K562 (cell line): ENCODE data around the gene TMCO4. TPM values are rescaled to one million over a fixed set of nuclear protein-coding genes. Genes with fewer than 3 reads are reported as not detected.

Source experiments
- ATAC-seq: fragments of 200-7000 bp; cut with Tn5 transposase; 3 replicates; pipeline ENCODE4 v1.9.1; 2020; ENCODE audit warnings: moderate library complexity
- BruUV-seq: library from RNA; stranded (reverse); fragments of 400-500 nt; replicated peaks from 2 replicates; lab custom pipeline; 2021; lab: Mats Ljungman, UMichigan
- CTCF ChIA-PET: fragments of 300-600 bp; formaldehyde crosslinking; extraction: SDS; loops from one replicate; lab custom pipeline; 2021; ENCODE audit warnings: low intra/inter-chr PET ratio; lab: Yijun Ruan, JAX
- POLR2A ChIA-PET: fragments of 300-600, 350-650 bp; sonication (Branson Sonifier 250); formaldehyde crosslinking; extraction: SDS; loops from one replicate; lab custom pipeline; 2021; ENCODE audit warnings: antibody characterized with exemption, inconsistent platforms; lab: Yijun Ruan, JAX
- DNase-seq, 4 experiments: peaks; one replicate each; pipeline versions ENCODE4 v3.0.0 to v3.0.0-alpha.2; 2011 to 2018; ENCODE audit warnings: low spot score in 3 of 4, mixed read lengths in 3 of 4; ENCODE audit errors: extremely low read depth in 1 of 4
- FAIRE-seq: peaks from 2 replicates; lab custom pipeline; 2011; peaks lifted over from hg19 to GRCh38; lab: Jason Lieb, UNC
- H2AFZ ChIP-seq: 2 replicates; pipeline ENCODE4 v1.6.0; 2011; ENCODE audit warnings: low read depth, low read length, control low read depth, inconsistent platforms
- H3K27ac ChIP-seq: fragments of 200-600 bp; 3 replicates; pipeline ENCODE4 v1.8.0; 2011; ENCODE audit warnings: low read depth, mild to moderate bottlenecking, control low read depth, inconsistent platforms, low read length, moderate library complexity, mixed read lengths; ENCODE audit errors: extremely low read depth
- H3K27me3 ChIP-seq, 2 experiments: fragments of 300-600 bp in 1 of 2; 2 replicates in 1 of 2; 3 replicates in 1 of 2; pipeline versions ENCODE4 v1.6.0 to v1.8.0; 2011; ENCODE audit warnings: inconsistent platforms in 2 of 2, low read length in 2 of 2, mild to moderate bottlenecking in 1 of 2, mixed read lengths in 1 of 2, moderate library complexity in 1 of 2; ENCODE audit not compliant: control insufficient read depth in 2 of 2, insufficient read depth in 2 of 2
- H3K36me3 ChIP-seq: fragments of 300-600 bp; 3 replicates; pipeline ENCODE4 v1.8.0; 2011; ENCODE audit warnings: mild to moderate bottlenecking, low read length, inconsistent platforms; ENCODE audit not compliant: control insufficient read depth, insufficient read depth
- H3K4me1 ChIP-seq, 2 experiments: fragments of 200-600 bp in 1 of 2; replicated peaks in 1 of 2; 2 replicates in 1 of 2; 3 replicates in 1 of 2; pipeline versions ENCODE4 v1.5.1 to v1.8.0; 2011; ENCODE audit warnings: inconsistent platforms in 2 of 2, low read length in 2 of 2, mild to moderate bottlenecking in 1 of 2, mixed read lengths in 1 of 2, moderate library complexity in 1 of 2; ENCODE audit not compliant: control insufficient read depth in 2 of 2, insufficient read depth in 2 of 2
- H3K4me2 ChIP-seq: 2 replicates; pipeline ENCODE4 v1.6.1; 2011; ENCODE audit warnings: low read length, control low read depth, inconsistent platforms, mixed read lengths; ENCODE audit not compliant: insufficient read depth
- H3K4me3 ChIP-seq: fragments of 200-600 bp; sonication (generic), shearing (Covaris generic); 2 replicates; pipeline ENCODE4 v1.5.1; 2016; ENCODE audit warnings: control low read depth, inconsistent platforms
- H3K79me2 ChIP-seq: fragments of 200-600 bp; 3 replicates; pipeline ENCODE4 v1.8.0; 2011; ENCODE audit warnings: low read length, inconsistent platforms; ENCODE audit not compliant: control insufficient read depth, insufficient read depth
- H3K9ac ChIP-seq, 2 experiments: 2 replicates each; pipeline versions ENCODE4 v1.6.0 to v1.6.1; 2011; ENCODE audit warnings: low read depth in 2 of 2, low read length in 2 of 2, control low read depth in 1 of 2, inconsistent platforms in 1 of 2, mild to moderate bottlenecking in 1 of 2, mixed read lengths in 1 of 2; ENCODE audit not compliant: insufficient read depth in 1 of 2
- H3K9me1 ChIP-seq: one replicate; pipeline ENCODE4 v1.6.0; 2011; ENCODE audit warnings: inconsistent platforms, mild to moderate bottlenecking, low read length, moderate library complexity; ENCODE audit not compliant: control insufficient read depth, insufficient read depth
- H3K9me3 ChIP-seq: replicated peaks from 2 replicates; pipeline ENCODE4 v1.5.1; 2011; ENCODE audit warnings: low read depth, low read length, inconsistent platforms; ENCODE audit not compliant: control insufficient read depth, insufficient read depth
- H4K20me1 ChIP-seq: replicated peaks from 2 replicates; pipeline ENCODE4 v1.6.1; 2011; ENCODE audit warnings: low read length, inconsistent platforms, mixed read lengths; ENCODE audit not compliant: control insufficient read depth, insufficient read depth
- ARID1B ChIP-seq: fragments of 450-650 bp; IDR thresholded peaks from 2 replicates; pipeline ENCODE4 v1.6.1; 2016; ENCODE audit warnings: antibody characterized with exemption, mild to moderate bottlenecking, inconsistent platforms
- C11orf30 ChIP-seq: fragments of 450-650 bp; IDR thresholded peaks from 2 replicates; pipeline ENCODE4 v1.6.1; 2016; ENCODE audit warnings: low read depth, mild to moderate bottlenecking
- CBFA2T2 ChIP-seq: fragments of 450-650 bp; conservative IDR thresholded peaks from 2 replicates; pipeline ENCODE4 v1.6.1; 2017; ENCODE audit warnings: mild to moderate bottlenecking
- CHD4 ChIP-seq: fragments of 200-600 bp; sonication (generic); IDR thresholded peaks from 3 replicates; pipeline ENCODE4 v1.6.1; 2012; ENCODE audit warnings: low read depth, mild to moderate bottlenecking, mixed read lengths, low read length, inconsistent platforms; ENCODE audit not compliant: insufficient read depth, insufficient replicate concordance, poor library complexity, severe bottlenecking
- CREBBP ChIP-seq: IDR thresholded peaks from one replicate; pipeline ENCODE4 v1.6.1; 2012; ENCODE audit warnings: low read depth, mild to moderate bottlenecking, control low read depth, inconsistent platforms, low read length
- GTF2F1 ChIP-seq: IDR thresholded peaks from 2 replicates; pipeline ENCODE4 v1.6.1; 2011; ENCODE audit warnings: low read depth, low read length, improper control_type of control experiment
- GTF3C2 ChIP-seq: IDR thresholded peaks from 3 replicates; pipeline ENCODE4 v1.6.1; 2011; ENCODE audit warnings: borderline replicate concordance, mild to moderate bottlenecking, moderate library complexity; ENCODE audit not compliant: insufficient read length; ENCODE audit errors: extremely low read depth
- HCFC1 ChIP-seq: IDR thresholded peaks from 2 replicates; pipeline ENCODE4 v1.6.1; 2012; ENCODE audit warnings: low read depth, low read length, improper control_type of control experiment
- HINFP ChIP-seq: fragments of 450-650 bp; conservative IDR thresholded peaks from 2 replicates; pipeline ENCODE4 v1.6.1; 2016; ENCODE audit warnings: missing genetic modification characterization, low read depth, mild to moderate bottlenecking, control low read depth, missing compliant biosample characterization
- MTA1 ChIP-seq: fragments of 450-650 bp; IDR thresholded peaks from 2 replicates; pipeline ENCODE4 v1.6.1; 2017; ENCODE audit warnings: borderline replicate concordance
- NFIX ChIP-seq: fragments of 250-450 bp; sonication (Bioruptor Pico); IDR thresholded peaks from 2 replicates; pipeline ENCODE4 v1.4.0; 2020; ENCODE audit warnings: low read depth, mild to moderate bottlenecking, moderate library complexity
- NR4A1 ChIP-seq, 2 experiments: fragments of 250-450 bp in 1 of 2; fragments of 450-650 bp in 1 of 2; sonication (Bioruptor Pico) in 1 of 2; IDR thresholded peaks; 2 replicates each; pipeline versions ENCODE4 v1.4.0 to v1.6.1; 2016 to 2020; ENCODE audit warnings: mild to moderate bottlenecking in 2 of 2, missing compliant biosample characterization in 1 of 2, missing genetic modification characterization in 1 of 2, moderate library complexity in 1 of 2
- PHF20 ChIP-seq: fragments of 450-650 bp; IDR thresholded peaks from 2 replicates; pipeline ENCODE4 v1.6.1; 2018; ENCODE audit not compliant: partially characterized antibody
- RBM22 ChIP-seq: fragments of 200-400 bp; formaldehyde crosslinking; IDR thresholded peaks from 2 replicates; pipeline ENCODE4 v1.6.1; 2018; ENCODE audit warnings: low read length, low read depth; ENCODE audit not compliant: poor library complexity, severe bottlenecking
- ZFP36 ChIP-seq: fragments of 150-350 bp; IDR thresholded peaks from 2 replicates; pipeline ENCODE4 v1.6.1; 2018; ENCODE audit warnings: low read length, low read depth; ENCODE audit not compliant: partially characterized antibody
- ZNF12 ChIP-seq: sonication (generic); formaldehyde crosslinking; IDR thresholded peaks from 2 replicates; pipeline ENCODE4 v1.4.0; 2020; ENCODE audit warnings: mild to moderate bottlenecking, missing genetic modification reagents
- ZNF512 ChIP-seq: IDR thresholded peaks from 2 replicates; pipeline ENCODE4 v1.6.1; 2016; ENCODE audit warnings: missing genetic modification characterization, missing compliant biosample characterization
- WGBS: fragments of 100-300 bp; shearing (Covaris generic); methylation state at CpG from one replicate; pipeline ENCODE4 v1.1.6; 2016; ENCODE audit warnings: low coverage, mixed read lengths; ENCODE audit not compliant: insufficient coverage; ENCODE audit errors: missing lambda C conversion rate; 5-methylcytosine and 5-hydroxymethylcytosine counted together
- in situ Hi-C: fragments of 300-500 bp; cut with MboI; formaldehyde crosslinking; loops from 4 replicates; pipeline ENCODE4 v1.15.0; 2018; ENCODE audit warnings: inconsistent platforms, mixed read lengths
- intact Hi-C: fragments of 100-400 bp; cut with micrococcal nuclease; formaldehyde crosslinking; loops from 2 replicates; pipeline ENCODE4 v1.14.2; 2022
- polyA plus RNA-seq, 8 experiments: library from polyadenylated mRNA; depleted of rRNA in 4 of 8; stranded (reverse) in 5 of 8; unstranded in 3 of 8; fragments of >200 nt; fragmentation: Nextera tagmentation in 2 of 8; fragmentation: Illumina TruSeq in 1 of 8; extraction: Ambion mirVana in 2 of 8; extraction: Trizol in 1 of 8; gene quantifications; 2 replicates each; pipeline versions ENCODE4 v1.2.1 to v1.2.3, GENCODE V29; 2011 to 2014; ENCODE audit warnings: inconsistent platforms in 1 of 8, missing spikeins in 1 of 8
- total RNA-seq, 7 experiments: library from RNA; depleted of rRNA in 6 of 7; stranded (reverse); fragments of >200 nt in 6 of 7; fragmentation: Illumina TruSeq in 2 of 7; extraction: Trizol in 2 of 7; gene quantifications; 2 replicates each; pipeline versions ENCODE4 v1.2.1 to v1.2.3, GENCODE V29; 2011 to 2021; ENCODE audit warnings: low replicate concordance in 1 of 7

TMCO4 gene
- total and polyA plus RNA-seq, 9 of the 15 experiments (the other 6 are each of a cell fraction or from before 2014, with no cell fraction given): 0.06 to 2.1 (median 1.2) TPM

GRCh38 chr1:19672237-19672636, 127.5 kb downstream of the TMCO4 start:
- no TSS peak for BruUV-seq
- Histone ChIP-seq H3K4me3 (no peak overlapping the region), H2AFZ (no peak overlapping the region), H3K36me3 (no peaks in the 10 kb centered on the region), H3K27ac (no peak overlapping the region), H3K79me2 (no peaks in the 10 kb centered on the region), H3K9me3 (no peaks in the 10 kb centered on the region), H4K20me1 (peaks cover 21% of the 10 kb centered on the region), H3K9ac (no peak overlapping the region), H3K4me2 (no peak overlapping the region), H3K4me1 (no peaks in the 10 kb centered on the region), H3K9me1 (no peaks in the 10 kb centered on the region), H3K27me3 (peaks cover 14 to 45% of the 10 kb centered on the region in 2 experiments; a peak in 4 of 5 replicates)
- ChIA-PET CTCF (no interaction called here), POLR2A (interaction anchor here (1.2 kb wide), 1 partner anchor 12 kb away, joined by 5 read pairs; no protein-coding TSS in a partner anchor)
- ATAC-seq (no peak), FAIRE-seq (no peak), DNase-seq (no peak)
- intact Hi-C loops: no loop called here
- in situ Hi-C loops: loop anchor here (25.0 kb wide), 1 partner anchor 1060 kb away; no protein-coding TSS in a partner anchor
- TF ChIP-seq ZNF12 (CRISPR knock-in tag): no peak
- TF ChIP-seq ARID1B: no peak
- TF ChIP-seq HCFC1: no peak
- TF ChIP-seq NFIX: no peak
- no peak for TF ChIP-seq RBM22
- TF ChIP-seq PHF20: no peak
- no peak for TF ChIP-seq GTF2F1
- no peak for TF ChIP-seq CHD4
- no peak for TF ChIP-seq CBFA2T2
- no peak for TF ChIP-seq NR4A1 (CRISPR knock-in tag; IDR thresholded peaks at IDR 0.05)
- TF ChIP-seq NR4A1 (tag; IDR thresholded peaks at IDR 0.05): no peak
- no peak for TF ChIP-seq GTF3C2
- no peak for TF ChIP-seq CREBBP
- TF ChIP-seq ZFP36: no peak
- no peak for TF ChIP-seq MTA1
- TF ChIP-seq ZNF512 (tag): no peak
- TF ChIP-seq C11orf30: no peak
- no peak for TF ChIP-seq HINFP
- WGBS: 0% methylated on average over 4 of the region's 6 CpGs
